Chondrocyte (in vitro differentiated cells): ENCODE measurements around the gene YWHAB. TPM values are rescaled to one million over a fixed set of nuclear protein-coding genes. Genes with fewer than 3 reads are reported as not detected.

Source experiments
- DNase-seq: peaks from one replicate; pipeline ENCODE4 v3.0.0; 2021; ENCODE audit warnings: mixed read lengths, low spot score
- H3K27ac Mint-ChIP-seq: one replicate; pipeline ENCODE4 v1.8.0; 2021; ENCODE audit warnings: mild to moderate bottlenecking, moderate library complexity, mixed read lengths; ENCODE audit not compliant: unreplicated experiment
- H3K27me3 Mint-ChIP-seq: 2 replicates; pipeline ENCODE4 v1.8.0; 2021; ENCODE audit warnings: low read depth, mixed read lengths
- H3K36me3 Mint-ChIP-seq: 2 replicates; pipeline ENCODE4 v1.8.0; 2021; ENCODE audit warnings: low read depth, mixed read lengths
- H3K4me1 Mint-ChIP-seq: 2 replicates; pipeline ENCODE4 v1.8.0; 2021; ENCODE audit warnings: low read depth, mild to moderate bottlenecking, mixed read lengths
- H3K4me3 Mint-ChIP-seq: one replicate; pipeline ENCODE4 v1.8.0; 2021; ENCODE audit warnings: mild to moderate bottlenecking, moderate library complexity, mixed read lengths; ENCODE audit not compliant: unreplicated experiment
- H3K9me3 Mint-ChIP-seq: 2 replicates; pipeline ENCODE4 v1.8.0; 2021; ENCODE audit warnings: low read depth, mixed read lengths
- total RNA-seq: library from RNA; stranded (reverse); gene quantifications from 3 replicates; pipeline ENCODE4 v1.2.1, GENCODE V29; 2021
- TF ChIP-seq, protein P1 (sequence below): fragments of 200-600 bp; sonication (generic); IDR thresholded peaks from 2 replicates; pipeline ENCODE4 v1.5.0; 2021; ENCODE audit warnings: antibody characterized with exemption, mild to moderate bottlenecking, moderate library complexity

Gene YWHAB
- total RNA-seq, 1 donor from 2014 or later = 201 TPM

- no peaks in the 10 kb centered on the region for H3K9me3 Mint-ChIP-seq
- peaks cover 36% of the 10 kb centered on the region for H3K36me3 Mint-ChIP-seq
- no peak for DNase-seq
- H3K27ac Mint-ChIP-seq = no peak overlapping the region
- TF ChIP-seq, protein P1, sequence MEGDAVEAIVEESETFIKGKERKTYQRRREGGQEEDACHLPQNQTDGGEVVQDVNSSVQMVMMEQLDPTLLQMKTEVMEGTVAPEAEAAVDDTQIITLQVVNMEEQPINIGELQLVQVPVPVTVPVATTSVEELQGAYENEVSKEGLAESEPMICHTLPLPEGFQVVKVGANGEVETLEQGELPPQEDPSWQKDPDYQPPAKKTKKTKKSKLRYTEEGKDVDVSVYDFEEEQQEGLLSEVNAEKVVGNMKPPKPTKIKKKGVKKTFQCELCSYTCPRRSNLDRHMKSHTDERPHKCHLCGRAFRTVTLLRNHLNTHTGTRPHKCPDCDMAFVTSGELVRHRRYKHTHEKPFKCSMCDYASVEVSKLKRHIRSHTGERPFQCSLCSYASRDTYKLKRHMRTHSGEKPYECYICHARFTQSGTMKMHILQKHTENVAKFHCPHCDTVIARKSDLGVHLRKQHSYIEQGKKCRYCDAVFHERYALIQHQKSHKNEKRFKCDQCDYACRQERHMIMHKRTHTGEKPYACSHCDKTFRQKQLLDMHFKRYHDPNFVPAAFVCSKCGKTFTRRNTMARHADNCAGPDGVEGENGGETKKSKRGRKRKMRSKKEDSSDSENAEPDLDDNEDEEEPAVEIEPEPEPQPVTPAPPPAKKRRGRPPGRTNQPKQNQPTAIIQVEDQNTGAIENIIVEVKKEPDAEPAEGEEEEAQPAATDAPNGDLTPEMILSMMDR = no peak
- no peaks in the 10 kb centered on the region for H3K4me1 Mint-ChIP-seq
- H3K4me3 Mint-ChIP-seq = no peak overlapping the region
- H3K27me3 Mint-ChIP-seq = no peaks in the 10 kb centered on the region
Observed at GRCh38 chr20:44936510-44936909, 51.0 kb downstream of the YWHAB start.

DNA sequence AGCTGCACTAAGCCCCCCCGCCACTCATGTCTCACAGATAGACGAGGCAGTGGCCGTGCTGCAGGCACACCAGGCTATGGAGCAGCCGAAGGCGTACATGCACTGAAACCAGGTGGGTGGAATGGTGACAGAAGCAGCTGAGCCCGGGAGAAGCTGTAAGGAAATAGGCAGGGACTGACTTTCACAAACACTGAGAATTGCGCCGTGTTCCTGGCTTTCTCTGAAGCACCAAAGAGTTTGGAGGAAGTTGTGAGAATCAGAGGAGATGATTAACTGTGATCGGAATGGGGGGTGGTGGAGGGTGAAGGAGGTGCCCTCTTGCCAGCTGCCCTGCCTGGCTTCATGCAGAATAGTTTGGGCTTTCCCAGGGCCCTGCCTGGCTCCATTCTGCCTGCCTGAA lies 53.1 kb downstream of the YWHAB start:
- Mint-ChIP-seq H3K4me3 (no peak overlapping the region), H3K27me3 (no peaks in the 10 kb centered on the region), H3K4me1 (no peaks in the 10 kb centered on the region), H3K36me3 (peaks cover 38% of the 10 kb centered on the region), H3K9me3 (no peaks in the 10 kb centered on the region), H3K27ac (no peak overlapping the region)
- TF ChIP-seq, protein P1 = no peak
- no peak for DNase-seq

DNA sequence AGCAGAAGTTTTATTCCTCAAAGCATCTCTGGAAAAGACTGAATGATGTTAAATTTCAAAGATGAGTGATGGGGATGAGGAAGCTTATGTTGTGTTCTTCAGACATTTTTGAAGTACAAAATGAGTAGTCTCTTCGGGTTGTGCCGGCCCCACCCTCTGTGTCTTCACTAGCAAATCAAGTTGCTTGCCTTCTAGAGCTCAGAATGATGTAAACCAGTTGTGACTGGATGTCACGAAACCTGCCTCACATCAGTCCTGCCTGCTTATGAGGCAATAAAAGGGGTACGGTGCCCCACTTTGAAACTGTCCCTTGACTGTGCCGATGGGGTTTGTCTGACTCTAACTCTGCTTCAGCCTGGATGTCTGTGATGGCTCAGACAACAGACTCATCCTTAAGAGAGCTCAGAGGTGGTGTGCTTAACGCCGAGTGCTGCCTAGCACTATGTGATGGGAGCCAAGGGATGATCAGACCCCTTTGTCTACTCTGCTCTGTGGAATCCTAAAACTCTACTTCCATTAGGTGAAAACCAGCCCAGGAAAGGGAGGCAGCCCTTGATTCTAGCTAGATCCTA lies 55.7 kb downstream of the YWHAB start:
- no peak overlapping the region for H3K27ac Mint-ChIP-seq
- H3K4me1 Mint-ChIP-seq = no peaks in the 10 kb centered on the region
- DNase-seq = no peak
- TF ChIP-seq, protein P1 = no peak
- H3K4me3 Mint-ChIP-seq = no peak overlapping the region
- no peaks in the 10 kb centered on the region for H3K27me3 Mint-ChIP-seq
- H3K36me3 Mint-ChIP-seq = peaks cover 26% of the 10 kb centered on the region
- H3K9me3 Mint-ChIP-seq = no peaks in the 10 kb centered on the region

GRCh38 chr20:44942264-44942973 lies 56.9 kb downstream of the YWHAB start:
- H3K4me3 Mint-ChIP-seq = no peak overlapping the region
- no peak overlapping the region for H3K27ac Mint-ChIP-seq
- H3K4me1 Mint-ChIP-seq = no peaks in the 10 kb centered on the region
- peaks cover 19% of the 10 kb centered on the region for H3K36me3 Mint-ChIP-seq
- DNase-seq = no peak
- H3K27me3 Mint-ChIP-seq = no peaks in the 10 kb centered on the region
- TF ChIP-seq, protein P1 = no peak
- no peaks in the 10 kb centered on the region for H3K9me3 Mint-ChIP-seq

- Mint-ChIP-seq H3K36me3 (peaks cover 19% of the 10 kb centered on the region), H3K27me3 (no peaks in the 10 kb centered on the region), H3K4me1 (no peaks in the 10 kb centered on the region), H3K4me3 (no peak overlapping the region), H3K9me3 (no peaks in the 10 kb centered on the region), H3K27ac (no peak overlapping the region)
- TF ChIP-seq, protein P1 = no peak
- no peak for DNase-seq
Observed at GRCh38 chr20:44943828-44944227, 58.3 kb downstream of the YWHAB start.
